GM19395 (cell line): ENCODE data around the gene RESF1.

Experiments
- ATAC-seq: cut with Tn5 transposase; IDR thresholded peaks from one replicate; pipeline ENCODE4 v1.9.1; 2021; ENCODE audit warnings: mild to moderate bottlenecking, moderate library complexity; ENCODE audit not compliant: unreplicated experiment

The RESF1 gene

GRCh38 chr12:31959701-31960391, 631 bp downstream of the RESF1 start:
- ATAC-seq = peak; percentile 55

GRCh38 chr12:31961137-31961536, 1.9 kb downstream of the RESF1 start:
- no peak for ATAC-seq

- no peak for ATAC-seq
Observed at GRCh38 chr12:31962076-31962475, 2.9 kb downstream of the RESF1 start.

- ATAC-seq = no peak
Observed at GRCh38 chr12:31964280-31964679, 5.1 kb downstream of the RESF1 start.

GRCh38 chr12:31965090-31965489, 5.9 kb downstream of the RESF1 start:
- ATAC-seq = no peak

GRCh38 chr12:31966558-31967205, 7.5 kb downstream of the RESF1 start:
- no peak for ATAC-seq

- ATAC-seq = no peak
Observed at GRCh38 chr12:31967539-31967938, 8.3 kb downstream of the RESF1 start.

- ATAC-seq = no peak
Observed at GRCh38 chr12:31970199-31970598, 11.0 kb downstream of the RESF1 start.

GRCh38 chr12:31973818-31974217, 14.6 kb downstream of the RESF1 start:
- no peak for ATAC-seq

- no peak for ATAC-seq
Observed at GRCh38 chr12:31974673-31975072, 15.5 kb downstream of the RESF1 start.

- no peak for ATAC-seq
Observed at GRCh38 chr12:31984806-31985591, 25.8 kb downstream of the RESF1 start.

GRCh38 chr12:31985832-31986231, 26.6 kb downstream of the RESF1 start:
- no peak for ATAC-seq

- ATAC-seq = no peak
Observed at GRCh38 chr12:31989571-31990362, 30.6 kb downstream of the RESF1 start.

GRCh38 chr12:31991146-31991545, 31.9 kb downstream of the RESF1 start:
- no peak for ATAC-seq

- ATAC-seq = peak; percentile 62
Observed at GRCh38 chr12:31991815-31992214, 32.6 kb downstream of the RESF1 start.

GRCh38 chr12:31999692-32000091, 40.5 kb downstream of the RESF1 start:
- no peak for ATAC-seq

- ATAC-seq = no peak
Observed at GRCh38 chr12:32000373-32001005, 41.3 kb downstream of the RESF1 start.

- no peak for ATAC-seq
Observed at GRCh38 chr12:32002848-32003493, 43.8 kb downstream of the RESF1 start.

GRCh38 chr12:32003654-32004053, 44.4 kb downstream of the RESF1 start:
- no peak for ATAC-seq

GRCh38 chr12:32005496-32006125, 46.4 kb downstream of the RESF1 start:
- ATAC-seq = no peak
